K562 (cell line): Measurements from ENCODE around the gene DNAJC11.

ENCODE experiments used
- BRCA1 ChIP-seq, 2 experiments: fragments of 450-650 bp in 1 of 2; sonication (generic) in 1 of 2; formaldehyde crosslinking in 1 of 2; IDR thresholded peaks; 2 replicates each; pipeline versions ENCODE4 v1.5.0 to v1.6.1; 2017 to 2020; ENCODE audit warnings: mild to moderate bottlenecking in 1 of 2, missing genetic modification reagents in 1 of 2
- CREB3 ChIP-seq: fragments of 450-650 bp; conservative IDR thresholded peaks from 2 replicates; pipeline ENCODE4 v1.6.1; 2016; ENCODE audit warnings: missing genetic modification characterization, low read depth, mild to moderate bottlenecking, missing compliant biosample characterization, moderate library complexity
- CTCF ChIP-seq, 3 experiments: IDR thresholded peaks in 2 of 3; conservative IDR thresholded peaks in 1 of 3; 2 replicates each; pipeline ENCODE4 v1.5.1; 2011 to 2012; ENCODE audit warnings: low read length in 3 of 3, mild to moderate bottlenecking in 3 of 3, control low read depth in 2 of 3, improper control_type of control experiment in 1 of 3, inconsistent platforms in 1 of 3, low read depth in 1 of 3, mixed read lengths in 1 of 3, moderate library complexity in 1 of 3; ENCODE audit not compliant: insufficient read depth in 2 of 3
- EZH2 ChIP-seq: IDR thresholded peaks from 2 replicates; pipeline ENCODE4 v1.6.1; 2012; ENCODE audit warnings: low read depth, mild to moderate bottlenecking, inconsistent platforms, low read length, borderline replicate concordance
- NFE2L1 ChIP-seq: fragments of 450-650 bp; IDR thresholded peaks from 2 replicates; pipeline ENCODE4 v1.6.1; 2016; ENCODE audit warnings: missing genetic modification characterization, low read depth, mild to moderate bottlenecking, missing compliant biosample characterization, moderate library complexity, borderline replicate concordance
- NONO ChIP-seq, 2 experiments: fragments of 200-400 bp in 1 of 2; fragments of 450-650 bp in 1 of 2; formaldehyde crosslinking in 1 of 2; IDR thresholded peaks; 2 replicates each; pipeline ENCODE4 v1.6.1; 2017; ENCODE audit warnings: low read depth in 2 of 2, mild to moderate bottlenecking in 2 of 2, moderate library complexity in 2 of 2, low read length in 1 of 2
- NR3C1 ChIP-seq: sonication (generic); formaldehyde crosslinking; IDR thresholded peaks from 2 replicates; pipeline ENCODE4 v1.8.1; 2022; ENCODE audit warnings: missing genetic modification reagents
- NR4A1 ChIP-seq, 2 experiments: fragments of 250-450 bp in 1 of 2; fragments of 450-650 bp in 1 of 2; sonication (Bioruptor Pico) in 1 of 2; IDR thresholded peaks; 2 replicates each; pipeline versions ENCODE4 v1.4.0 to v1.6.1; 2016 to 2020; ENCODE audit warnings: mild to moderate bottlenecking in 2 of 2, missing compliant biosample characterization in 1 of 2, missing genetic modification characterization in 1 of 2, moderate library complexity in 1 of 2
- POLR2A ChIP-seq: fragments of 450-650 bp; conservative IDR thresholded peaks from 2 replicates; pipeline ENCODE4 v1.6.1; 2016
- PTBP1 ChIP-seq: fragments of 200-400 bp; formaldehyde crosslinking; IDR thresholded peaks from 2 replicates; pipeline ENCODE4 v1.6.1; 2017; ENCODE audit warnings: low read depth, low read length
- SRF ChIP-seq, 2 experiments: fragments of 250-450, 450-650 bp in 1 of 2; sonication (Bioruptor Pico) in 1 of 2; sonication (generic) in 1 of 2; formaldehyde crosslinking; IDR thresholded peaks; 2 replicates each; pipeline versions ENCODE4 v1.5.0 to v1.5.1; 2020 to 2022; ENCODE audit warnings: mild to moderate bottlenecking in 1 of 2, missing genetic modification reagents in 1 of 2
- ZFX ChIP-seq: sonication (generic); formaldehyde crosslinking; IDR thresholded peaks from 2 replicates; pipeline ENCODE4 v1.8.0; 2022; ENCODE audit warnings: mild to moderate bottlenecking, missing genetic modification reagents, moderate library complexity

- TF ChIP-seq NR3C1 (no peak), POLR2A (no peak), CTCF (IDR thresholded peaks at IDR 0.05 in 2 of 3, conservative IDR thresholded peaks at IDR 0.05 in 1 of 3; ENCODE audit: insufficient read depth in 2 of 3, low read depth in 1 of 3, low read length in 3 of 3) (no peak), NONO (IDR thresholded peaks at IDR 0.05; ENCODE audit: low read depth in 2 of 2, low read length in 1 of 2) (no peak), ZFX (CRISPR knock-in tag) (no peak), SRF (CRISPR knock-in tag; IDR thresholded peaks at IDR 0.05) (no peak), CREB3 (tag) (no peak), NFE2L1 (tag) (no peak), NR4A1 (CRISPR knock-in tag; IDR thresholded peaks at IDR 0.05) (no peak), NR4A1 (tag; IDR thresholded peaks at IDR 0.05) (no peak), PTBP1 (no peak), EZH2 (no peak), BRCA1 (IDR thresholded peaks at IDR 0.05) (no peak), BRCA1 (CRISPR knock-in tag; IDR thresholded peaks at IDR 0.05) (no peak)
Measured at GRCh38 chr1:6724517-6725141, 23.0 kb upstream of the DNAJC11 start.
